ENCODE results near the gene ZBTB20. TPM values are rescaled to one million over a fixed set of nuclear protein-coding genes. Genes with fewer than 3 reads are reported as not detected.

The ZBTB20 gene
- total RNA-seq, 2 donors from 2014 or later = 111 to 189 TPM

DNA sequence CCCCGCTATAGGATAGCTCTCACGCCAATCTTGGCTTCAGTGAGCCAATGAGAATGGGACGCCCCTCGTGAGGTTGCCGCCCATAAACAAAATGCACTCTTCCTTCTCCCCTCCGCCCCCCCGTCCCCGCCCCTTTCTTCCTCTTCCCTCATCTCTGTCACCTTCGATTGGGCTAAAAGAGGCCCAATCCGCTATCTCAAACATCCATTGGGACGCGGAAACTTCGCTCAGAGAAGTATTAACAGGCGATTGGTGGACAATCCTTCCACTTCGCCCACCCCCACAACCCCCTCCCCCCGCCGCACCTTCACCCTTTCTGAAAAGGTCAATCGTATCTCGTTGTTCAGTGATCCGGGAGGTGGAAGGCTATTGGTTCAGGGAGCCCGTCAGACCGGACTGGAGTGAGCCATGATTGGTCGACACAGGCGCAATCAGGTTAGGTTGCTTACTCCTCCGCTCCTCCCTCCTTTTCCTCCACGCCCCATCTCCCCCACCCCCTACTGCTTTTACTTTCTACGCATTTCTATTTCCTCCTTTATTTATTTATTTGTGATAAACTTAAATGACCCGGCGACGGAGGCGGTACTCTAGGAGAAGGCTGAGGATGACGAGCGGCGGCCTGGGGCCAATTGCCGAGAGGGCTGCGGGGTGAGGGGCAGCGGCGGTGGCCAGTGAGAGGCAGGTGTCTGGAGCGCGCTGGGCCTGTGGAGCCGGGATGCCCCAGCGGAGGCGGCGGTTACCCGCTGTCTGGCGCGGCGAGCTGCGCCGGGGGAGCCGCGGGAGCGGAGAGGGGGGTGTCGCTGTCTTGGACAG lies 447 bp upstream of the ZBTB20 start:
- H3K36me3 ChIP-seq = no peaks in the 10 kb centered on the region
- TF ChIP-seq POLR2A (IDR thresholded peaks at IDR 0.05) (peak; percentile 93), POLR2AphosphoS5 (IDR thresholded peaks at IDR 0.05) (peak; percentile 89)
- TF ChIP-seq, protein P1, sequence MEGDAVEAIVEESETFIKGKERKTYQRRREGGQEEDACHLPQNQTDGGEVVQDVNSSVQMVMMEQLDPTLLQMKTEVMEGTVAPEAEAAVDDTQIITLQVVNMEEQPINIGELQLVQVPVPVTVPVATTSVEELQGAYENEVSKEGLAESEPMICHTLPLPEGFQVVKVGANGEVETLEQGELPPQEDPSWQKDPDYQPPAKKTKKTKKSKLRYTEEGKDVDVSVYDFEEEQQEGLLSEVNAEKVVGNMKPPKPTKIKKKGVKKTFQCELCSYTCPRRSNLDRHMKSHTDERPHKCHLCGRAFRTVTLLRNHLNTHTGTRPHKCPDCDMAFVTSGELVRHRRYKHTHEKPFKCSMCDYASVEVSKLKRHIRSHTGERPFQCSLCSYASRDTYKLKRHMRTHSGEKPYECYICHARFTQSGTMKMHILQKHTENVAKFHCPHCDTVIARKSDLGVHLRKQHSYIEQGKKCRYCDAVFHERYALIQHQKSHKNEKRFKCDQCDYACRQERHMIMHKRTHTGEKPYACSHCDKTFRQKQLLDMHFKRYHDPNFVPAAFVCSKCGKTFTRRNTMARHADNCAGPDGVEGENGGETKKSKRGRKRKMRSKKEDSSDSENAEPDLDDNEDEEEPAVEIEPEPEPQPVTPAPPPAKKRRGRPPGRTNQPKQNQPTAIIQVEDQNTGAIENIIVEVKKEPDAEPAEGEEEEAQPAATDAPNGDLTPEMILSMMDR (IDR thresholded peaks at IDR 0.05) = peak in 1 of 4 experiments; percentile 30
- peak overlapping the region; percentile 90 to 95 for H3K4me3 ChIP-seq
- 1% methylated on average over 54 of the region's 54 CpGs for WGBS
- H3K4me1 ChIP-seq (replicated peaks) = no peaks in the 10 kb centered on the region
- DNase-seq (ENCODE audit: low spot score) = peak; percentile 99
- H3K27ac ChIP-seq = peak overlapping the region; percentile 99
- intact Hi-C loops (cut with DNase I) = loop anchor here (5.0 to 10.0 kb wide), 4 partner anchors 55 to 1400 kb away; partner anchors contain the start of genes ATP6V1A, CCDC191, NAA50 and QTRT2
- no peaks in the 10 kb centered on the region for H3K9me3 ChIP-seq
- no peaks in the 10 kb centered on the region for H3K27me3 ChIP-seq (replicated peaks; ENCODE audit: insufficient read depth)

DNA sequence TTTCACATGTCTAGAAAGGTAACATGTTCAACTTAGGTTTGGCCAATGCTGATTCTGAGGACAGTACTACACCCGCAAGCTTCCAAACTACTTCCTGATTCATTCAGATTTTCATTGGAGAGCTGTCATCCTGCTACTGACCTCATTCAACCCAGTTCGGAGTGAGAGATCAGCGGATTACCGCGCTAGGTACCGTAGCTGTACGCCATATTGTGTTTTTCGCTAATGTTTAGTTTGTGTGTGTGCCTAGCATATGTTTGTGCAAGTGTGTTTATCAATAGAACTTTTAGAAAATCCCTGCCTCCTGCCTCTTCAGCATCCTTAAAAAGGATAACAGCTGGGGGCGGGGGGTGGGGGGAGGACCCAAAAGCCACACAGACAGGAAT lies 1.1 kb downstream of the ZBTB20 start:
- intact Hi-C loops (cut with DNase I) = loop anchor here (5.0 to 10.0 kb wide), 4 partner anchors 54 to 1399 kb away; partner anchors contain the start of genes ATP6V1A, CCDC191, NAA50 and QTRT2
- peak overlapping the region; percentile 99 for H3K27ac ChIP-seq

DNA sequence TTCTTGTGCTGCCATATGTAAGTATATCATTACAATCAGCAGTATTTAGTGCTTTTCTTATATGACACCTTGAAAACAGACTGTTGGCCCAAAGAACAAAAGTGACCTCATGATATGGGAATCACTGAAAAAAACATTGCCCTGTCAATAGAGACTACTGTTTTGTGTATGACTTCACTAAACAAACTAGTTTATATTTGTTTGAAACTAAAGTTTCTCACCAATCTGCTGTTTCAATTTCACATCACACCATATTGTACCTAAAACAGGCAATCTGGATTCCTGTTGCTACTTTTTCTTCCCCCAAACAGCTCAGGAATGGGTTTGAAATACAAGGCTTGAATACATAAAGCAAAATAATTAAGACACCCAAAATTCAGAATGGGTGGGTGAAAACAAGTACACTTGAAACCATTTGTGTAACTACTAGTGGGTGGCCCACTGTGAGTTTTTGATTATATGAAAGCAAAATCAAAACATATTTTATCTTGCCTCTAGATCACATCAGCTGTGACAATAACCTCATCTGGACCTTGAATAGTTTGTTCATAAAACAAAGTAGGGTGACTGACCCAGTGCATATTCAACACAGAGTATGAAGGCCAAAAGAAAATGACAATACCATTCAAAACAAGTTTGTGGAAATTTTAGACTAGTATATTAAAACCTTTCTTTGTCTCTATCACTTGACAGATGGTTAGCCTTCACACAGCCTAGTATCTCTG lies 5.9 kb downstream of the ZBTB20 start:
- Histone ChIP-seq H3K36me3 (no peaks in the 10 kb centered on the region), H3K27ac (no peak overlapping the region), H3K9me3 (no peaks in the 10 kb centered on the region), H3K4me3 (no peak overlapping the region), H3K4me1 (replicated peaks) (no peaks in the 10 kb centered on the region), H3K27me3 (replicated peaks; ENCODE audit: insufficient read depth) (no peaks in the 10 kb centered on the region)
- DNase-seq (ENCODE audit: low spot score) = no peak
- TF ChIP-seq POLR2AphosphoS5 (IDR thresholded peaks at IDR 0.05) (no peak), POLR2A (IDR thresholded peaks at IDR 0.05) (no peak)
- TF ChIP-seq, protein P1 (IDR thresholded peaks at IDR 0.05) = no peak
- intact Hi-C loops (cut with DNase I) = loop anchor here (10.0 kb wide), 1 partner anchor 96 kb away; no protein-coding TSS in a partner anchor

More for the DNA sequence above, 1.1 kb downstream of the ZBTB20 start:
- H3K27me3 ChIP-seq (replicated peaks; ENCODE audit: insufficient read depth) = no peaks in the 10 kb centered on the region
- peak overlapping the region; percentile 90 to 95 for H3K4me3 ChIP-seq
- no peaks in the 10 kb centered on the region for H3K9me3 ChIP-seq
- WGBS = under 1% methylated on average over 9 of the region's 9 CpGs
- peak; percentile 42 for TF ChIP-seq POLR2A (IDR thresholded peaks at IDR 0.05)
- TF ChIP-seq, protein P1 (IDR thresholded peaks at IDR 0.05) = no peak
- TF ChIP-seq POLR2AphosphoS5 (IDR thresholded peaks at IDR 0.05) = peak; percentile 72
- H3K4me1 ChIP-seq (replicated peaks) = no peaks in the 10 kb centered on the region
- no peaks in the 10 kb centered on the region for H3K36me3 ChIP-seq
- DNase-seq (ENCODE audit: low spot score) = peak; percentile 39

DNA sequence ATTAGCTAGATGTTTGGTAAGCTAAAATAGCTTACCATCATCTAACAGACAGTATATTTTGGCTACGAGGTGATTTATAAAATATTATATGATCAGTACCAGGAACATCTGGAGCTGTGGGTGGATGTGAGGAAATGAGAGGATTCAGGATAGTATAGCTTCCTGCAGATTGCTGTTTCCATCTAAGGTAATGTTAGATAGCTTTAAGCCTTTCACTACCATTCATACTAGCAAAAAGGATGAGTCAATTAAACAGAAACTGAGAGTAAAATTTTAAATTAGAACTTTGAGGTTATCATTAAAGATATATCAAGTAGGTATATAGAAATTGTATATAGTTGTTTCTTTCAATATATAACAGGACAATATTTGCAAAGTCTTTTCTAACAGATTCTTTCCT lies 8.0 kb downstream of the ZBTB20 start:
- Histone ChIP-seq H3K4me1 (replicated peaks) (no peaks in the 10 kb centered on the region), H3K27me3 (replicated peaks; ENCODE audit: insufficient read depth) (no peaks in the 10 kb centered on the region), H3K4me3 (no peak overlapping the region), H3K36me3 (no peaks in the 10 kb centered on the region), H3K27ac (no peak overlapping the region), H3K9me3 (no peaks in the 10 kb centered on the region)
- DNase-seq (ENCODE audit: low spot score) = no peak
- WGBS = 97% methylated on average over 1 of the region's 1 CpG
- TF ChIP-seq POLR2AphosphoS5 (IDR thresholded peaks at IDR 0.05) (no peak), POLR2A (IDR thresholded peaks at IDR 0.05) (no peak)
- TF ChIP-seq, protein P1 (IDR thresholded peaks at IDR 0.05) = no peak
- intact Hi-C loops (cut with DNase I) = no loop called here
